D721Med (cell line): ENCODE measurements around the gene CASTOR2.

Experiments used
- DNase-seq: peaks from one replicate; pipeline ENCODE4 v3.0.0; 2011; ENCODE audit warnings: low spot score; ENCODE audit not compliant: insufficient read length
- FAIRE-seq: peaks from 2 replicates; lab custom pipeline; 2011; peaks lifted over from hg19 to GRCh38; lab: Jason Lieb, UNC
- CTCF ChIP-seq: IDR thresholded peaks from 2 replicates; pipeline ENCODE4 v1.5.1; 2012; ENCODE audit warnings: mild to moderate bottlenecking, control low read depth; ENCODE audit not compliant: insufficient read depth; ENCODE audit errors: missing control alignments

Gene CASTOR2

GRCh38 chr7:75024922-75025321 lies 60.4 kb downstream of the CASTOR2 start:
- no peak for FAIRE-seq
- no peak for DNase-seq
- TF ChIP-seq CTCF, result no peak

GRCh38 chr7:75028299-75028698 lies 63.8 kb downstream of the CASTOR2 start:
- no peak for FAIRE-seq
- peak; percentile 12 for DNase-seq
- no peak for TF ChIP-seq CTCF

- no peak for TF ChIP-seq CTCF
- FAIRE-seq (no peak), DNase-seq (peak; percentile 39)
Measured at GRCh38 chr7:75033064-75033463, 68.6 kb downstream of the CASTOR2 start.

- DNase-seq (no peak), FAIRE-seq (no peak)
- no peak for TF ChIP-seq CTCF
Measured at GRCh38 chr7:75033826-75034225, 69.3 kb downstream of the CASTOR2 start.

- TF ChIP-seq CTCF, result no peak
- FAIRE-seq (no peak), DNase-seq (no peak)
Measured at GRCh38 chr7:75038508-75038907, 74.0 kb downstream of the CASTOR2 start.

GRCh38 chr7:75039166-75039565 lies 74.7 kb downstream of the CASTOR2 start:
- FAIRE-seq (no peak), DNase-seq (no peak)
- TF ChIP-seq CTCF, result no peak

GRCh38 chr7:75039709-75040108 lies 75.2 kb downstream of the CASTOR2 start:
- DNase-seq, result no peak
- no peak for TF ChIP-seq CTCF

More at GRCh38 chr7:75039709-75040108, 75.2 kb downstream of the CASTOR2 start:
- no peak for FAIRE-seq
